GM08714 (cell line): ENCODE data around the gene DDN.

Experiments used
- H3K4me3 ChIP-seq: fragments of 200-500 bp; sonication (Bioruptor generic); 2 replicates; pipeline ENCODE4 v1.5.1; 2014; ENCODE audit warnings: mild to moderate bottlenecking, low read length, inconsistent platforms
- ZNF274 ChIP-seq: IDR thresholded peaks from 2 replicates; pipeline ENCODE4 v1.6.1; 2012; ENCODE audit warnings: mild to moderate bottlenecking, low read depth, low read length

DDN gene

GRCh38 chr12:49037111-49037946 lies 38.2 kb upstream of the DDN start:
- no peak overlapping the region for H3K4me3 ChIP-seq
- TF ChIP-seq ZNF274: no peak

DNA sequence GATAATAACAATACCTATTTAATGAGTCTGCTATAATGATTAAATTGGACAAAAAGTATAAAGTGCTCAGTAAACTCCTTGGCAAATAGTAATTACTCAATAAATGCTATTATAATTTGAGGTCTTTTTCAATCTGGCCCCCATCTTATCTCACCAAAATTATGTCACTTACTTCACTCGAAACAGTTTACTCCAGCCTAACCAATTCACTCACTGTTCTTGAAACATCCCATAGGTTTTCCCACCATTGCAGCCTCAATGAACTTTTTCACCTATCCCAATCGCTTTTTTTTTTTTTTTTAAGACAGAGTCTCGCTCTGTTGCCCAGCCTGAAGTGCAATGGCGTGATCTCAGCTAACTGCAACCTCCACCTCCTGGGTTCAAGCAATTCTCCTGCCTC lies 36.9 kb upstream of the DDN start:
- TF ChIP-seq ZNF274: no peak
- no peak overlapping the region for H3K4me3 ChIP-seq

GRCh38 chr12:49034286-49034622 lies 35.1 kb upstream of the DDN start:
- no peak for TF ChIP-seq ZNF274
- H3K4me3 ChIP-seq: no peak overlapping the region

GRCh38 chr12:49033611-49034285 lies 34.6 kb upstream of the DDN start:
- no peak for TF ChIP-seq ZNF274
- no peak overlapping the region for H3K4me3 ChIP-seq

- H3K4me3 ChIP-seq: no peak overlapping the region
- TF ChIP-seq ZNF274: no peak
These were observed 33.7 kb upstream of the DDN start for GRCh38 chr12:49032679-49033447.

- no peak for TF ChIP-seq ZNF274
- H3K4me3 ChIP-seq: no peak overlapping the region
These were observed 33.1 kb upstream of the DDN start for GRCh38 chr12:49032276-49032675.

DNA sequence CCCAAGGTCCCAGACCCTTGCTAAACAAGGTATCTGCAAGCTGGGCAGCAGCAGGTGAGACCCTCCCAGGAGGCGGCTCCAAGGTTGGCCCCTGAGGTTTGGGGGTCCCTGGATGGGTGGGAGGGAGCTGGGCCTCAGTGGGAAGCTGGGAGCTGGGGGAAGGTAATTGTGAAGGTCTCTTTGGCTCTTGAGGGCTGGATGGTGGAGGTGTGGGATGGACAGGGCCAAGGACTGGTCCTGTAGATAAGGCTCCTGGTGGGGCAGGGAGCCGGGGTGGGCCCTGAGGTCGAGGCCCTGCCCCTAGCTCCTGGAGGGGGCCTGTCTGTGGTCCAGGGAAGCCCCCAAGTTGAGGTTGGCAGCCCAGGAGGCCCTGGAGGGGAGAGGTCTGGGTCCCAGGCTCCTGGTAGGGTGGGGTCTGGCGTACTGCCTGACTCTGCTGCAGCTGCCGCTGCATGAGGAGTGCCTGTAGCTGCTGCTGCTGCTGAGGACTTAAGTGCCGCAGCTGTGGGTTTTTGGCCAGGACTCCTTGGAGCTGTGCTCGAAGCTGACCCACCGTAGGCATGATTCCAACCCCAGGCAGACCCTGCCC lies 32.5 kb upstream of the DDN start:
- H3K4me3 ChIP-seq: no peak overlapping the region
- no peak for TF ChIP-seq ZNF274

DNA sequence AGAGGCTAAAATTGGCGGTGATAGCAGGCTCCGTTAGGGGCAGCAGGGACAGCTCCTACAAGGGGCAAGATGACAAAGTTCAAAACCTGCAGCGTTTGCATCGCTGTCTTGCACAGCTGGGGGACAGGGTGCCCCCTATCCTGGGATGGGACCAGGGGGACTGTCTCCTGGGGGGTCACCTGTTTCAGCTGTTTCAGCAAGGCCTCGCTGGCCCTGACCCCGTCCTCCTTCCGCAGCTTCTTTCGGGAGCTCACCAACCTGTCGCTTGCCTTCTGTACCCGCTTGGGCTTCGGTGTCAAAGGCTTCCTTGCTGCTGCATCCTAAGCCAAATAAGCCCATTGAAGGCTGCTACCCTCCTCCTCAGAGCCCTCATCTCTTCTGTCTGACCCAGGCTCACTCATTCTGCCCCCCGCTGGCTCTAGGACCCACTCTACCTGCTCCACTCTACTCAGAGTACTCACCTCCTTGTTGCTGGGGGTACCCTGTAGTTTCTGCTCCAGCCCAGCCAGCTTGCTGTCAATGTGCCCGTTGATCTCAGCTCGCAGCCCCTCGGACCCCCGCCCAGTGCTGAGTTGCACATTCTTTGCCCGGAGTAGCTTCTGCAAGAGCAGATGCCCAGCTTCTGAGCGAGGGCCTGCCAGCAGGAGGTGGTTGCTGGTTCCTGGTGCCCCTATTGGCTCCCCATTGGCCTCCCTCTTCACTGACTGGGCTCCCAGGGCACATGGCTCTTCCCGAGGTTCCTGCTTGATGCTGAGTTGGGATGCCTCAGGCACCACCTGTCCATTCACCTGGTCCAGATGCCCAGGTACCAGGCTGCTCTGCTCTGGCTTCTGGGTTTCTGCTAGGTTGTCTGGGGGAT lies 31.8 kb upstream of the DDN start:
- TF ChIP-seq ZNF274: no peak
- H3K4me3 ChIP-seq: no peak overlapping the region

GRCh38 chr12:49030119-49030518 lies 30.9 kb upstream of the DDN start:
- no peak overlapping the region for H3K4me3 ChIP-seq
- no peak for TF ChIP-seq ZNF274

DNA sequence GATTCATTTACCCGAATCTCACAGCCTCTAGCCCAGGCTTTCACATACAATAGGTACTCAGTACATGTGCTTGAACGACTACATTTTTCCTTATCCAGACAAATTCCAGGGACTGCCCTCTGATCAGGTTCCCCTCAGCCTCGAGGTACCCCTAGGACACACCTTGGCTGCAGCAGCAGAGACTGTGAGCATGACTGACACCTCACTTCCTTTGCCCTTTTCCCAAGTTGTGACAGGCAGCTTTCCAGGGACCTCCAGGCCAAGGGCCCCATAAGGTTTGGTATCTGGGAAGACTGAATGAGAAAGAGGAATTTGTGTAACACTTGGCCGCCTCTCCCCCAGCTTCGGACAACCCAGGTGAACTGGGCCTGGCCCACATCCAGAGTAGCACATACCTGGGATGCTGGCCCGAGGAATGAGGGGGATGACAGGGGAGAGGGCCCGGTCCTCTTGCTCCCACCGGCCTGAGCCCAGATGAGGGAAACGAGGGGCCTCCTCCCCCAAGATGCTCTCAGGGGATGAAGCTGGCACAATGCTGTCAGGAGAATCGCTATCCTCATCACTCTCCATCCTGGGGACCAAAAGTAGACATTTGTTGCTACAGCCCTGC lies 29.6 kb upstream of the DDN start:
- no peak for TF ChIP-seq ZNF274
- H3K4me3 ChIP-seq: no peak overlapping the region

DNA sequence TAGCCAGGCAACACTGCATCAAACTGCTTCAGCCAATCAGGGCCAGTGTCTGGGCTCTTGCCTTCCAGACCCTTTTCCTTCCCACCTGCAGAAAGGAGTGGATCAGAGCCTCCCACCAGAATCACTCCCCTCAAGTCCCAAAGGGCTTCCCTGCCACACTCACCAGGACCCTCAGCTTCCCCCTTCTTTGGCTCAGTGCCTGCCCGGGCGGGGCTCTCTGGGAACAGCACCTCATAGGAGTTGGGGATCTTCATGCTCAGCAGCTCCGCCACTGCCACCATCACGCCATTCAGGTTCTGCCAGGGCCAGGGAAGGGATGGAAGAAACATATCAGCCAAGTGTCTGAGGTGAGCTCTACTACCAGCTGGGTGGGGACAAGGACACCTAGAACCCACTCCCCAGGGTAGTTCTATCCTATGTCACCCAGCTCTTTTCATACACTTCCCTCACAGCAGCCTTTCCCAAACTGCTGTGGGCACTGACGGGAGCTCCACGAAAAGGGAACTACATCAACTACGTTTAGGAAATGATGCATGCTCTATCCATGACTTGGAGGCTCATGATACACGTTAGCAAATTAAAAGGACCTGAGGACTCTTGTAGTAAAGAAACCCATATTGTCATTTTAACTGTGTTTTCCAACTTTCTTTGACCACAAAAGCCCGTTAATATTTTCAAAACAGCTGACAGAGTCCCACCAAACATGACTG lies 28.8 kb upstream of the DDN start:
- H3K4me3 ChIP-seq: no peak overlapping the region
- no peak for TF ChIP-seq ZNF274

DNA sequence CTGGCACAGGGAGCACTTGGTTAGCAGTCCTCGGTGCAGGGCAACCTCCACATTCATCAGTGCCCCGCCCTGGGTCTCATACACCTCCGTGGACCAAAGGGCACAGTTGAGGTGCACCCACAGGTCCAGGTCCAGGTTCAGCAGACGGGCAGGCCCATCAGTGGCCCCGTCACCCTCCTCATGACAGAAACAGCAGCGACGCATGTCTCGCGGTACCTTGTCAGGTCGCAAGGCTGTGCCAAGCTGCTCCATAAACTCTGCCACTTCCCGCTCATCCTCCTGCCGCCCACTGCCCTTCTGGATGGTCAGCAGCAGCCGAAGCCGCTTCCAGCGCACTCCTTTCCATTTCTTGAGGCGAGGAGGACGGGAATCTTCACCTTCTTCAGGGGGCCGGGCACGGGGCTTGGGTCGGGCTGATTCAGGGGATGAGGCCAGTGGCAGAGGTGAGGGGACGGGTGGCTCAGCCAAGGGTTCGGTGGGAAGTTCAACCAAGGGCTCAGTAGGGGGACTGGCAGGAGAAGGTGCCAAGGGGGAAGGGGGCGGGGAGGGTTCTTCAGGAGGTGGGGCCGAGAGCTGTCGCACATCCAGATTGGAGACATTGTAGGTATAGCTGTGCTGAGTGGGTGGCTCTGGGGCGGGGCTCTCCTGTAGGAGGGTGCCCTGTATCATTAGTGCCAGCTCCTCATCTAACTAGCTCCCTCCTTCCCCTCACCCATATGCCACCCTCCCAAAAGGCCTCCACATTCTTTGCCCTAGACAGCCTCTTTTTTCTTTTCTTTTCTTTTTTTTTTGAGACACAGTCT lies 27.7 kb upstream of the DDN start:
- no peak overlapping the region for H3K4me3 ChIP-seq
- TF ChIP-seq ZNF274: no peak
